ENCODE measurements around the gene E4F1.

- no peak for TF ChIP-seq CTCF (IDR thresholded peaks at IDR 0.05; ENCODE audit: low read depth, low read length, missing input control)
- TF ChIP-seq ZBTB33 (IDR thresholded peaks at IDR 0.05), result no peak
- TF ChIP-seq JUND (IDR thresholded peaks at IDR 0.05), result no peak
- no peak for TF ChIP-seq GABPA (IDR thresholded peaks at IDR 0.05 in 1 of 2, conservative IDR thresholded peaks at IDR 0.05 in 1 of 2)
- no peak for TF ChIP-seq RAD21 (IDR thresholded peaks at IDR 0.05)
These were observed 12.4 kb downstream of the E4F1 start for GRCh38 chr16:2235695-2236336.
